Measurements from ENCODE around the gene CARF. TPM values are rescaled to one million over a fixed set of nuclear protein-coding genes. Genes with fewer than 3 reads are reported as not detected.

The CARF gene, protein sequence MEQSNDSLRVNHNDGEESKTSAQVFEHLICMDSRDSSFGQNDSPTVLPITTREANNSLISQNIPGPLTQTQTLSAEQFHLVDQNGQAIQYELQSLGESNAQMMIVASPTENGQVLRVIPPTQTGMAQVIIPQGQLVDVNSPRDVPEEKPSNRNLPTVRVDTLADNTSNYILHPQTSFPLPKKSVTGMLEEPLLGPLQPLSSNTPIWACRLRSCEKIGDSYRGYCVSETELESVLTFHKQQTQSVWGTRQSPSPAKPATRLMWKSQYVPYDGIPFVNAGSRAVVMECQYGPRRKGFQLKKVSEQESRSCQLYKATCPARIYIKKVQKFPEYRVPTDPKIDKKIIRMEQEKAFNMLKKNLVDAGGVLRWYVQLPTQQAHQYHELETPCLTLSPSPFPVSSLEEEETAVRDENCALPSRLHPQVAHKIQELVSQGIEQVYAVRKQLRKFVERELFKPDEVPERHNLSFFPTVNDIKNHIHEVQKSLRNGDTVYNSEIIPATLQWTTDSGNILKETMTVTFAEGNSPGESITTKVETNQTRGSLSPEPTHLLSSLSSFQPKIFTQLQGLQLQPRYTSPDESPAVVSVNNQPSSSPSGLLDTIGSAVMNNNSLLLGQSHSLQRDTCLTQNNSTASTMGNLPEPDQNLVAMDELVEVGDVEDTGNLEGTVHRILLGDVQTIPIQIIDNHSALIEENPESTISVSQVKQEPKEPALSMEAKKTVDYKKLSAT
- 5.4 and 6.1 TPM in 2 replicates for total RNA-seq

DNA sequence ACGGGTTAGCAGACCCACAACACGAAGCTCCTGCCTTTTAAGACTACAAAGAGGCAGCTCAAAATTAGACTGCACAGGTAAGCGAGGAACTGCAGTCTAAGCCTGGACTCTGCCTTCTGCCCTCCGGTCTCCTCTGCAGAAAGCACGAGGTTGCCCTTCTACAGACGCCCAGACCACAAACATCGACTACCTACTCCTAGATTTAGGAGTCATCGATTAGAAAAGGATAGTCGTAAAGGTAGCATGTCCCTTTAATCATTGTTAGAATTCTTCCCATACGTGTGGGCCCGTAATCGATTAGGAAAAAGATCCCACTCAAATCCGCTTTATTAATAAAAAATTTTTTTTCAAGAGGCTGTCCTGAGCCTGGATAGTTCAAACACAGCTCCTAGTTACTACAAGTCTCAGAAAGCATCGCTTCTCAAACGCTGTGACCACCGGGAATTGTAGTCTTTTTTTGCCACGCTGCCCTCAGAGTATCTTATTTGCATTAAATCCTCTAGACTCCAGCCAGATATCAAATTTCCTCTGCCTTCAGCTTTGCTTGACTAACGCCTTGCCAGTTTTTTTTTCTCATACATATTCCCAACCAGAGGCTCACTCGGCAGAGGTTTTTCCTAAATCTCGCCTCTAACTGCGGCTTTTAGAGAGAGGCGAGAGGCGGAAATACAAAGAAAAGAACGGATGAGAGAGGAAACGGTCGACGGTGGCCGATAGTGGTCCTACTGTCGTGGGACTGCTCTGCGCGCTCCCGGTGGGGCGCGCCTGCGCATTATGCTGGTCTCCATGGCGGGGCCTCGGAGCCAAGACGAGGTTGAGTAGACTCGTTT, at the start of gene CARF, which contains the start of gene WDR12:
Gene CARF, plus strand, starts transcription at position 764 of the 830 bp plus-strand sequence. CDS start 29,628 bp downstream, outside the sequence.
Gene WDR12, minus strand, starts transcription at position 162 of the 830 bp plus-strand sequence. CDS start 197 bp downstream, outside the sequence.

DNA sequence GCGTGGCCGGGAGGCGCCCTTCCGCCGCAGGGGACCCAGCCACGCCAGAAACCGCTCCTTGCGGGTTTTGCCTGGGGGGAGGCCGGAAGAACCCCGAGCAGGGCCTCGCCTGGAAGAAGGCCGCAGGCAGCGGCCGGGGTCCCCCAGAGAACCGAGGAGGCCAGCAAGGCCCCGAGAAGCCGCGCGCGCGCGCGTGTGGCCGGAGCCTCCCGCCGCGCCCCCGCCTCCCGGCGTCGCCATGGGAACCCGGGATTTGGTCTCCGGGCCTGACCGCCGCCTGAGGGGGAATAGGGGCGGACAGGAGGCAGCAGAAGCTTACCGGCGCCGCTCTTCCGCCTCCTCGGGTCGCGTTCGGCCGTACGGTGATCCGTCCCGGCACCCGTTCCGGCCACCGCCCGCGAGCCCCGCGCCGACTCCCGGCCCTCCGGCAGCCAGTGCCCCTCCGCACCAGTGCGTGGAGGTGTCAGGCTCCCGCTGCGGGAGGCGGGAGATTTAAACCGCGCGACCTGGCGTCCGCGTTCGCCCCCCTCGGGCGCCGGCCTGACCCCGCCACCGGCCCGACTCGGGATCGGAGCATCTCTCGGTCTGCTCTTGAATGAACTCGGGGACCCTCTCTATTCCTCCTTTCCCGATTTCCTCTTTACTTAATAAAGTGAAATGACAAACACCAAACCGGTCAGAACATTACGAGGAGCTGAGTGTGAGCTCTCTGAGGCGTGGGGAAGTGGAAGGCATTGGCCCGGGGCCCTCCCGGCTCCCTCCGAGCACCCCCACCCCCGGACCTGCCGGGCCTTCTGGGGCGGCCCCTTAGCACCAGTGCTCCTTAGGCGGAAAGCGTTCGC, 40.6 kb upstream of the CARF start, which contains the start of gene ICA1L:
Gene ICA1L, minus strand, starts transcription at position 467 of the 842 bp plus-strand sequence. CDS start 42,757 bp downstream, outside the sequence.

DNA sequence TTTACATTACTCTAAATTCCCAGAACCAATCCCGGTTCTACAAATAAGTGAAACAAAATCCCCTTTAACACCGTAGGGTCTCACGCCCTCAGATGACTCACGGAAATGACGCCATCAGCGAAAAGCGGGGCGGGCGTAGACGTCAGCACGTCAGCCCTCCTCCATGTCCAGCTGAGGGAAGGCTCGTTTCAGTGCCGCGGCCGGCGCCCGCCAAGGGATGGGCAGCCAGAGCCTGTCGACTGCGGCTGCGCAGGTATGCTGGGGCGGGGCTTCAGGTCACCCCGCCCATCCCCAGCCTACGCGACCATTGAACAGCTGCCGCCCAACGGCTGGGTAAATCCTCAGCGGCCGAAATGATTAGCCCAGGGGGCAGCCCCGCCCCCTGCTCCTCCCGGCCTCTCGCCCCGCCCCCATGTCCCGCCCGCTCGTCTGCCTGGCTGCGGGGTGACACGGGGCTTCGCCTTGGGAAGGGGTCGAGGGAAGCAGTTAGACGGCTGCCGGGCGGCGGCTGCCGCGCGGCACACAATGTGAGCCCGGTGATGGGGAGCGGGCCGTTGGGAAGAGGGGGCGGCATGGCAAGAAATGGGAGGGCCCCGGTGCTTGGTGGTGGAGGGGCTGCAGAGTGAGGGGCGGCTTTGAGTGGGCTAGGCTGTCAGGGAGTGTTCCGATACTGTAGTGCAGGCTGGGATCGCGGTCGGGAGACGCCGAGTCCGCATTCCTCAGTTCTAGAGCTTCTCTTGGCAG, 102.6 kb downstream of the CARF start, which contains the start of gene NBEAL1:
Gene NBEAL1, plus strand, starts transcription at position 420 of the 744 bp plus-strand sequence. CDS start 1,510 bp downstream, outside the sequence.

Other genes with a start within 250 kb of the CARF start
- gene ICA1L, start 40.5 kb upstream of the CARF start, total RNA-seq: 2.2 and 2.6 TPM in 2 replicates
- 29.2 and 32.5 TPM in 2 replicates for gene WDR12, start 602 bp upstream of the CARF start, total RNA-seq
- gene NBEAL1, start 102.6 kb downstream of the CARF start, total RNA-seq: 25.9 and 28.2 TPM in 2 replicates

All from bronchial smooth muscle cell (primary cell).